T-helper 17 cell (primary cell): ENCODE results near the gene C18orf32. TPM values are rescaled to one million over a fixed set of nuclear protein-coding genes. Genes with fewer than 3 reads are reported as not detected.
A peak's percentile ranks its signal among the peaks of the same experiment; 100 is the strongest.

Source experiments
- ATAC-seq: fragments of 150-1000 bp; cut with Tn5 transposase; 2 replicates; pipeline ENCODE4 v1.10.0; 2021; ENCODE audit warnings: mild to moderate bottlenecking, moderate library complexity
- DNase-seq, 3 donors: peaks; one replicate each; pipeline versions ENCODE4 v3.0.0 to v3.0.0-alpha.2; 2020 to 2021
- H3K9me3 ChIP-seq: one replicate; pipeline ENCODE4 v1.7.0; 2013; ENCODE audit warnings: low read length, mild to moderate bottlenecking; ENCODE audit not compliant: control insufficient read depth, poor library complexity, severe bottlenecking
- H3K27ac Mint-ChIP-seq: one replicate; pipeline ENCODE4 v1.8.0; 2022; ENCODE audit warnings: mild to moderate bottlenecking, moderate library complexity, mixed read lengths
- H3K27me3 Mint-ChIP-seq: one replicate; pipeline ENCODE4 v1.8.0; 2022; ENCODE audit warnings: mixed read lengths
- H3K36me3 Mint-ChIP-seq: one replicate; pipeline ENCODE4 v1.8.0; 2022; ENCODE audit warnings: low read depth, mixed read lengths
- H3K4me1 Mint-ChIP-seq: one replicate; pipeline ENCODE4 v1.8.0; 2022; ENCODE audit warnings: mild to moderate bottlenecking, mixed read lengths
- H3K4me3 Mint-ChIP-seq: one replicate; pipeline ENCODE4 v1.8.0; 2022; ENCODE audit warnings: mild to moderate bottlenecking, moderate library complexity, mixed read lengths
- total RNA-seq, 4 donors: library from RNA in 2 of 4; stranded (reverse) in 2 of 4; gene quantifications; one replicate each; pipeline ENCODE4 v1.2.3 and lab custom pipeline; 2022 to 2026

The C18orf32 gene
- total RNA-seq, 2 donors from 2014 or later, result 31.3 to 32.1 TPM

DNA sequence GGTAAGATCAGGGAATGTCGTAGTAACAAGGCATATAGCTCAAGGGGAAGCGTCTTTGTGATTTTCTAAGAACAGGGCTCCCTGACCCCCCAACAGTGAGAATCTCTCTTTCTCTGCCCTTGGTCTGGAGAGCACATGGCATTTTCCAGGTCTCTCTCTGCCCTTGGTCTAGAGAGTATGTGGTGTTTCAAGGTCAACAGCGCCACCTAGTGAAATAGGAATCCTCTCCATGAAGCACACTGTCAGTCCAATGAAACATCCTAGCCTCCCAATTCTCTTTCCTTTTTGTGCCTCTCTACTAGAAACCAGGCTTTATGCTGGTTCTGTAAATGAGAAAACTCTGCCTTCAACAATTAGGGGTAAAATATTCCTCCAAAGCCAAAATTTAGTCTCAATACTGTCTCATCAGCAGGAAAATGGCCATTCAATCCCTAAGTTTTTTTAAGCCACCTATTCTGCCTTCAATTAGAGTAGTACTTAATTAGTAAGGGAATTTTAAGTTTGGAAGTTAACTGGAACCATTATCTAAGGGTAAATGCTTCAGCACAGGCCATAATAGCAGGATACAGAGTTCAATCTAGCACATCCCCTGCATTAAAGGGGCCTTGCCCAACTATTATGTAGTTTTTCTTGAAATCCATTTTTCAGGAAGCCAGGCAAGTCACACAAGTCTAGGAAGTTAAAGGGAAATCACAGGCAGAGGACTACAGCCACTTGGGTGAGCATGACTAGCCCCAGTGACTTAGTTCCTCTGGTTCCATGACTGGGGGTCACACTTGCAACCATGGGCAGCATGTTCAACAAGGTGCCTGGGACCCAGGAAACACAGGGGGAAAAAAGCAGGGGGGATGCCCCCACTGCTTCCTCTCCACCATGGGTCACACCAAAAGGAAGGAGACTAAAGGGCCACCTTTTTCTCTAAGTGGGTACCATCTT, 39.0 kb downstream of the C18orf32 start:
- Mint-ChIP-seq H3K36me3 (peaks cover 7% of the 10 kb centered on the region), H3K27ac (peak overlapping the region; percentile 59), H3K4me3 (no peak overlapping the region), H3K27me3 (no peaks in the 10 kb centered on the region), H3K4me1 (peaks cover 24% of the 10 kb centered on the region)
- DNase-seq (peak in 1 of 3 donors; percentile 24), ATAC-seq (peak; percentile 70)
- no peaks in the 10 kb centered on the region for H3K9me3 ChIP-seq

DNA sequence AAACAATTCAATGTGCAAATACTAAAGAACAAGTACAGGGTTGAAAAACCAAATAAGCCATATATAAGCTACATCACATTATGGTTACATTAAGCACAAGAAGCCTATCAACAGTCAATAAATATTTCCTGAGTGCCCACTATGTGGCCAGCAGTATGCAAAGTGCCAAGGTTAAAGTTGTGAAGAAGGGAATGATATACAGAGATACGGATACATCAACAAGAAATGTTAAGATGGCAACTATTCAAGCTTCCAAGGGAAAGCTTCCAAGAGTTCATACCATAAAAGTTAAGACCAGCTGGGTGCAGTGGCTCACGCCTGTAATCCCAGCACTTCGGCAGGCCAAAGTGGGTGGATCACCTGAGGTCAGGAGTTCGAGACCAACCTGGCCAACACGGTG, 40.6 kb downstream of the C18orf32 start:
- DNase-seq (no peak), ATAC-seq (no peak)
- Mint-ChIP-seq H3K27me3 (no peaks in the 10 kb centered on the region), H3K36me3 (peaks cover 2% of the 10 kb centered on the region), H3K4me3 (no peak overlapping the region), H3K4me1 (peaks cover 30% of the 10 kb centered on the region), H3K27ac (peak overlapping the region; percentile 45)
- H3K9me3 ChIP-seq, result no peaks in the 10 kb centered on the region

DNA sequence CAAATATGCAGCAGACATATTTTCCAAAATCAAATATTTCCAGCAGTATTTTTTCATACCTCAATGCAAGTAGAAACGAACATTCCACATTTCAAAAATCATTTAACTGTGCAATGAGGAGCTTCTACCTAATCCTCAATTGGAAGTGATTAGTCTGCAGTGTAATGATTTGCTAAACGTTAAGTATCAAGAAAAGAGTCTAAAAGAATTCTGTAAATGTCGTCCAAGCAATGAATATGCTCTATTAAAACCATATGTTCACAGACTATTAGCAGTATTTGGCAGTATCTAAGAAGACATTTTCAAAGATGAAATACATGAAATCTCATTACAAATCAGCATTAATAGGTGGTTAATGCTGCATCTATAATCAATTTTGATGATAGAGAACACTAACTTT, 42.5 kb downstream of the C18orf32 start:
- Mint-ChIP-seq H3K36me3 (peaks cover 2% of the 10 kb centered on the region), H3K27me3 (no peaks in the 10 kb centered on the region), H3K27ac (no peak overlapping the region), H3K4me1 (peaks cover 32% of the 10 kb centered on the region), H3K4me3 (no peak overlapping the region)
- ATAC-seq, result no peak
- no peaks in the 10 kb centered on the region for H3K9me3 ChIP-seq
- no peak for DNase-seq

DNA sequence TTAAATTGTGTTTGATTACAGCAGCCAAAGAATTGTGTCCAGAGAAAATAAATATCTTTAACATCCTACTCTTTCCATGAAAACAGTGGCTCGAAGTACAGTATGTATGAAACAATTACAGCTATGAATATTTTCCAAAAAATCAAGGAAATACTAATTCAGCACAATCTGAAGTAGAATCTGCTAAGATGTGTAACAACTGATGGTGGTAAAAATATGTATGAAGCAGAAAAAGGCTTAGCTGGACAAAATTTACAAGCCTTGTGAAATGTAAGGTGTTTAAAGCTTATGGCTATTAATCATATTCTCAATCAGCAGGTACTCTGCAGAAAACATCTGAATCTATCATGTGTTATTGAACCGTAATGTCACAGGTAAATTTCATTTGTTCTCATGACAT, 43.2 kb downstream of the C18orf32 start:
- H3K36me3 Mint-ChIP-seq, result no peaks in the 10 kb centered on the region
- no peaks in the 10 kb centered on the region for H3K9me3 ChIP-seq
- no peaks in the 10 kb centered on the region for H3K27me3 Mint-ChIP-seq
- H3K4me3 Mint-ChIP-seq, result no peak overlapping the region
- no peak for DNase-seq
- no peak for ATAC-seq
- H3K27ac Mint-ChIP-seq, result no peak overlapping the region
- H3K4me1 Mint-ChIP-seq, result peaks cover 36% of the 10 kb centered on the region

DNA sequence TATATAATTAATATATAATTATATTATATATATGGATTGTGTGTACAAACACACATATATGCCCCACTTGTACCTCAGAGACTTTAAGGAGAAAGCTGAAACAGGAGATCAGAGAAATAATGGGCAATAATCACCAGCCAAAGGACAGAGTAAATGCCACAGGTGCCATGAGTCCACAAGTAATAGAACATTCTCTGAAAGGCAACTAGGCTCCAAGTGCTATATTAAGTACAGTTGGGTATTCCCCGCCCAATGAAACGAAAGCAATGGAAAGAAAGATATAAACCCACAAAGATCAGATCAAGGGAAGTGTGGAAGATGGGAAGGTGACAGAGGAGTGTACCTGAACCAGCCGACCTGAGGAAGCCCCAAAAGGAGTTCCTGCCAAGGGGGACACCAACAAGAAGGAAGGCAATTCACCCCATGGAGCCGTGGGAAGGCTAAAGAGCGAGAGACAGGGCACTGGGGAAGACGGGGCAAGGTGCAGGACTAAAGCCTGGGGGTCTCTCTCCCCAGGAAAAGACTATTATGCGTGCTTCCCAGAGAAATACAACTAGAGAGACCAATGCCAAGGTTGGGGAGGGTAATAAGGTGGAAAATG, 45.6 kb downstream of the C18orf32 start:
- H3K27me3 Mint-ChIP-seq, result no peaks in the 10 kb centered on the region
- H3K4me3 Mint-ChIP-seq, result no peak overlapping the region
- no peaks in the 10 kb centered on the region for H3K36me3 Mint-ChIP-seq
- no peak overlapping the region for H3K27ac Mint-ChIP-seq
- peaks cover 36% of the 10 kb centered on the region for H3K4me1 Mint-ChIP-seq
- H3K9me3 ChIP-seq, result no peaks in the 10 kb centered on the region
- DNase-seq (no peak), ATAC-seq (no peak)

DNA sequence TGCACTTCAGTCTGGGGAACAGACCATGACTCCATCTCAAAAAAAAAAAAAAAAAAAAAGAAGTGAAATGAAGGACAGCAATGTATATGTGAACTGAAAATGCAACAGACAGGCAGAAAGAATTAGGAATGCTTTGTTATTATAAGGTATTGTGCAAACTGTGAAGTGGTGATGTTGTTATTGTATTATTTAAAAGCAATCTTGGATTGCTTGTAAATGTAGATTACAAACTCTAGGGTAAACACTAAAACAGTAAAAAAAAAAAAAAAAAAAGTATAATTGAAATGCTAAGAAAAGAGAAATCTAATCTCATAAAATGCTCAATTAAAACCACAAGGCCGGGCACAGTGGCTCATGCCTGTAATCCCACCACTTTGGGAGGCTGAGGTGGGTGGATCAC, 51.9 kb downstream of the C18orf32 start:
- no peak overlapping the region for H3K27ac Mint-ChIP-seq

DNA sequence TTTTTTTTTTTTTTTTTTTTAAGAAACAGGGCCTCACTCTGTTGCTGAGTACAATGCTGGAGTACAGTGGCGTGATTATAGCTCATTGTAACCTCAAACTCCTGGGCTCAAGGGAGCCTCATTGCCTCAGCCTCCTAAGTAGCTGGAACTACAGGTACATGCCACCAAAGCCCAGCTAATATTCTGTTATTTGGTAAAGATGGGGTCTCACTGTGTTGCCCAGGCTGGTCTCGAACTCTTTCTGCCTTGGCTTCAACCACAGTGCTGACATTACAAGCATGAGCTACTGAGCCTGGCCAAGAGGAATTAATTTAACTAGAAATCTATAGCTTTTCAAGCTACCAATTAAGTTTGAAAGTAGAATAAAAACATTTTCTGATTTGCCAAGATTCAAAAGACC, 54.4 kb downstream of the C18orf32 start:
- no peak overlapping the region for H3K4me3 Mint-ChIP-seq
- no peak overlapping the region for H3K27ac Mint-ChIP-seq
- no peaks in the 10 kb centered on the region for H3K27me3 Mint-ChIP-seq
- H3K36me3 Mint-ChIP-seq, result peaks cover 6% of the 10 kb centered on the region
- H3K4me1 Mint-ChIP-seq, result peaks cover 15% of the 10 kb centered on the region
- H3K9me3 ChIP-seq, result no peaks in the 10 kb centered on the region
- no peak for ATAC-seq
- no peak for DNase-seq

More for the DNA sequence above, 51.9 kb downstream of the C18orf32 start:
- no peaks in the 10 kb centered on the region for H3K36me3 Mint-ChIP-seq
- H3K27me3 Mint-ChIP-seq, result no peaks in the 10 kb centered on the region
- H3K9me3 ChIP-seq, result no peaks in the 10 kb centered on the region
- H3K4me3 Mint-ChIP-seq, result no peak overlapping the region
- DNase-seq, result no peak
- ATAC-seq, result no peak
- peaks cover 21% of the 10 kb centered on the region for H3K4me1 Mint-ChIP-seq

DNA sequence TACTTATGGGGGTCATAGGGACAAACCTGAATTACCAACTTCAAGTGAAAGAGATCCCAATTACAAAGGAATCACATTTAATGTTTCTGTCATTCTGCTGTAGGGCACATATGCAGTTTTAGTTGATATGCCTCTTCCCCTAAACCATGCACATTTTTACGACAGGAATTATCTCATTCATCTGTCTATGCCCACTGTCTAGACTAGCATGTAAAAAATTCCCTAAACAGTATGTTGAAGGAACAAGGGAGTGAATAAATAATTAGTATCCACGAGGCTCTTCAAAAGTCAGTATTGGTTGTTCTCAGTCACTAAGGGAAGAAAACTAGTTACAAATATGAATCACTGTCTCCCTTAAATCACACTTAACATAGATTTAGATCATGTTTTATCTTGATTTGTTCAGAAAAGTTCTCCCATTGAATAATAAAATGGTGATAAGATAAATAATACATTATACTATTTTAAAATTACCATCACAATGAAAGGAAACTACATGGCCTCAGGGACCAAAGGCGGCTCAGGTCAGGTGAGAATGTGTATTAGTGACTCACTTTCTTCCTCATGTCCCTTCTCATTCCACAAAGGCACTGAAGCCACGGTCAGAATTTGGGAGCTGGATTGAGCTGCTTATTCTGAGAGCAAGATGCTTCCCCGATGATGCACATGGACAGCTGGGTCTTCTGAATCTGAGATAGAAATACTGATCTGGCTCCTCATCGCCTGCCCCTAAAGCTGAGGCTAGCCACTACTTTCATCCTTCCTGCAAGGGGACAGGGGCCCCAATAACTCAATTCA, 55.7 kb downstream of the C18orf32 start:
- no peaks in the 10 kb centered on the region for H3K27me3 Mint-ChIP-seq
- no peak overlapping the region for H3K27ac Mint-ChIP-seq
- DNase-seq (no peak), ATAC-seq (no peak)
- H3K9me3 ChIP-seq, result no peaks in the 10 kb centered on the region
- peaks cover 8% of the 10 kb centered on the region for H3K4me1 Mint-ChIP-seq
- H3K36me3 Mint-ChIP-seq, result peaks cover 7% of the 10 kb centered on the region
- no peak overlapping the region for H3K4me3 Mint-ChIP-seq

Other genes starting within 250 kb of the C18orf32 start
- 10 to 100 TPM; 53.3 to 68.4 TPM for gene DYM, start 26.6 kb downstream of the C18orf32 start, total RNA-seq
- gene RPL17, start 5.2 kb upstream of the C18orf32 start, total RNA-seq, result 1,000 to 10,000 TPM; 2,529 to 2,560 TPM
- gene LIPG, start 74.8 kb upstream of the C18orf32 start, total RNA-seq, result not detected